Measurements from ENCODE around the gene RTL10. TPM values are rescaled to one million over a fixed set of nuclear protein-coding genes. Genes with fewer than 3 reads are reported as not detected.

RTL10 gene
- total RNA-seq, 1 experiment from 2014 or later: 24.4 TPM

DNA sequence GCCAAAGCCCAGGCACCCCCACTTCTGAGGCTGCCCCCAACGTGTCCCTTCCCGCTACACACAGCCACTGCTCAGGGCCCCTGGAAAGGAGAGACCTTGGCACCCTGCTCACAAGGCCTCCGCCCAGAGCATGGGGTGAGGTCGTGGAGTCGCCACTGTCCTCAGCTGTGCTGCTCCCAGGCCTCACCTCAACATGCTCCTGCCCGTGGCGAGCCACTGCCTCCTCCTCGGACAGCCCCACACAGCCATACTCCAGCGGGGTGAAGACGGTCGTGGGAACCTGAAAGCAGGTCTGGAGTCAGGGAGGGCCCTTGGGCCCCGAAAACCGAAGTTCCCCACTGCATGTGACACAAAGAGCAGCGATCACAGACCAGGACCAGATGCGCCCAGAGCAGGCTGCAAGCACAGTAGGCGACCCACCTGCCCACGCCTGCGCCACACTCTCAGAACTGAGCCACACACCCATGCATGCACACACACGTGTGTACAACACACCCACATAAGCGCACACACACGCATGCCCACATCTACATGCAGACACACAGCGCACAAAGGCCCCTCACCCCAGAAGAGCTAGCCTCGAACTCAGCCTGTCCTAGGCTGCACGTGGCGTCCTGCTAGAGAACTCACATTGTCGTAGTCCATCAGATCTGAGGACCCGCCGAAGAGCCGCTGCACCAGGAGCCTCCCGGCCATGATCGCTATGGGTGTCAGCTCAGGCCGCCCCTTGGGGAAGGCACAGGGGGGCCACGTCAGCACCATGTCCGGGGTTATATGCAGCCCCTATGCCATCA lies 25.5 kb upstream of the RTL10 start:
- Histone ChIP-seq H4K8ac (replicated peaks; ENCODE audit: insufficient read length, low read depth, low read length) (peak overlapping the region; percentile 2), H2BK120ac (ENCODE audit: low read depth, low read length, poor library complexity, severe bottlenecking) (peak overlapping the region; percentile 56), H3K18ac (ENCODE audit: insufficient read length, low read depth, low read length) (peak overlapping the region; percentile 96), H3K4me1 (ENCODE audit: insufficient read depth, low read length) (peaks cover 2% of the 10 kb centered on the region; the same call in 1 of the 2 replicates), H3K79me1 (ENCODE audit: insufficient read depth, low read depth, low read length, poor library complexity, severe bottlenecking) (no peaks in the 10 kb centered on the region), H3K9me3 (ENCODE audit: control insufficient read depth, low read depth, low read length) (no peaks in the 10 kb centered on the region), H2BK20ac (ENCODE audit: low read depth, low read length, poor library complexity, severe bottlenecking) (no peak overlapping the region), H3K14ac (ENCODE audit: insufficient read depth, low read length) (peak overlapping the region; percentile 93), H3K4ac (ENCODE audit: low read depth, low read length) (peak overlapping the region; percentile 76), H3K4me2 (ENCODE audit: insufficient read depth, insufficient read length, low read length) (no peak overlapping the region), H3T11ph (ENCODE audit: low read length) (no peak overlapping the region), H2BK12ac (ENCODE audit: insufficient read length, low read depth, low read length) (peak overlapping the region; percentile 83), H2BK5ac (ENCODE audit: insufficient read length, low read length) (no peak overlapping the region), H4K91ac (ENCODE audit: insufficient read length, low read depth, low read length) (peak overlapping the region; percentile 94), H3K56ac (ENCODE audit: insufficient read length, low read depth, low read length) (no peak overlapping the region), H3K79me2 (ENCODE audit: insufficient read depth, low read length) (no peaks in the 10 kb centered on the region; the same call in 1 of the 2 replicates), H3K27me3 (ENCODE audit: insufficient read depth, low read length) (no peaks in the 10 kb centered on the region), H3K27ac (ENCODE audit: insufficient read length, low read depth, low read length) (no peak overlapping the region), H3K23ac (ENCODE audit: insufficient read length, low read depth, low read length) (no peak overlapping the region), H2AFZ (ENCODE audit: low read length) (no peak overlapping the region), H3K9ac (ENCODE audit: extremely low read depth, insufficient read length, low read length) (peak overlapping the region; percentile 29), H4K5ac (ENCODE audit: insufficient read length, low read depth, low read length) (peak overlapping the region; percentile 22), H4K20me1 (ENCODE audit: control insufficient read depth, insufficient read depth, insufficient read length) (no peaks in the 10 kb centered on the region), H3K23me2 (ENCODE audit: insufficient read length, low read depth, low read length, poor library complexity, severe bottlenecking) (no peaks in the 10 kb centered on the region), H2AK5ac (ENCODE audit: insufficient read length, low read length) (peak overlapping the region; percentile 72), H2BK15ac (ENCODE audit: low read depth, low read length) (no peak overlapping the region)
- Mint-ChIP-seq H3K27me3 (ENCODE audit: low read depth) (no peaks in the 10 kb centered on the region), H3K4me1 (peaks cover 31% of the 10 kb centered on the region in 2 experiments), H3K9me3 (no peaks in the 10 kb centered on the region), H3K4me3 (peak overlapping the region; percentile 47 to 58; a peak in 4 of 5 replicates), H3K27ac (peak overlapping the region in 2 of 3 experiments; percentile 94 to 99; a peak in 4 of 7 replicates), H3K36me3 (ENCODE audit: insufficient read depth in 1 of 3, low read depth in 3 of 3) (no peaks in the 10 kb centered on the region)
- WGBS (ENCODE audit: extremely low coverage, insufficient read length, low lambda C conversion rate): no CpG with 5 or more reads among the region's 34 CpGs
- peak; percentile 46 for DNase-seq
- TF ChIP-seq, protein P1, sequence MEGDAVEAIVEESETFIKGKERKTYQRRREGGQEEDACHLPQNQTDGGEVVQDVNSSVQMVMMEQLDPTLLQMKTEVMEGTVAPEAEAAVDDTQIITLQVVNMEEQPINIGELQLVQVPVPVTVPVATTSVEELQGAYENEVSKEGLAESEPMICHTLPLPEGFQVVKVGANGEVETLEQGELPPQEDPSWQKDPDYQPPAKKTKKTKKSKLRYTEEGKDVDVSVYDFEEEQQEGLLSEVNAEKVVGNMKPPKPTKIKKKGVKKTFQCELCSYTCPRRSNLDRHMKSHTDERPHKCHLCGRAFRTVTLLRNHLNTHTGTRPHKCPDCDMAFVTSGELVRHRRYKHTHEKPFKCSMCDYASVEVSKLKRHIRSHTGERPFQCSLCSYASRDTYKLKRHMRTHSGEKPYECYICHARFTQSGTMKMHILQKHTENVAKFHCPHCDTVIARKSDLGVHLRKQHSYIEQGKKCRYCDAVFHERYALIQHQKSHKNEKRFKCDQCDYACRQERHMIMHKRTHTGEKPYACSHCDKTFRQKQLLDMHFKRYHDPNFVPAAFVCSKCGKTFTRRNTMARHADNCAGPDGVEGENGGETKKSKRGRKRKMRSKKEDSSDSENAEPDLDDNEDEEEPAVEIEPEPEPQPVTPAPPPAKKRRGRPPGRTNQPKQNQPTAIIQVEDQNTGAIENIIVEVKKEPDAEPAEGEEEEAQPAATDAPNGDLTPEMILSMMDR (conservative IDR thresholded peaks at IDR 0.05): no peak

Measured in H9 (cell line).